ENCODE results near the gene GTPBP2. TPM values are rescaled to one million over a fixed set of nuclear protein-coding genes. Genes with fewer than 3 reads are reported as not detected.

GTPBP2 gene
- total RNA-seq, 4 donors from 2014 or later = 28.2 to 31.0 (median 30.0) TPM

GRCh38 chr6:43674921-43675320 is 45.9 kb upstream of the GTPBP2 start:
- H3K9me3 ChIP-seq = no peaks in the 10 kb centered on the region
- H3K36me3 ChIP-seq = peaks cover 56 to 100% (median 93%) of the 10 kb centered on the region in 4 donors
- TF ChIP-seq POLR2A (IDR thresholded peaks at IDR 0.05; ENCODE audit: low read depth) = no peak
- no peak for TF ChIP-seq POLR2AphosphoS5 (IDR thresholded peaks at IDR 0.05)
- no peak for TF ChIP-seq EP300 (IDR thresholded peaks at IDR 0.05)
- no peak for TF ChIP-seq CTCF (IDR thresholded peaks at IDR 0.05)
- H3K4me1 ChIP-seq = peaks cover 7 to 29% (median 22%) of the 10 kb centered on the region in 4 donors
- no peak overlapping the region for H3K27ac ChIP-seq (replicated peaks in 1 of 4)
- no peak overlapping the region for H3K4me3 ChIP-seq
- WGBS = 96% methylated on average over 8 of the region's 8 CpGs
- intact Hi-C loops (cut with DNase I) = no loop called here
- no peaks in the 10 kb centered on the region for H3K27me3 ChIP-seq
- no peak for DNase-seq (ENCODE audit: extremely low spot score)

DNA sequence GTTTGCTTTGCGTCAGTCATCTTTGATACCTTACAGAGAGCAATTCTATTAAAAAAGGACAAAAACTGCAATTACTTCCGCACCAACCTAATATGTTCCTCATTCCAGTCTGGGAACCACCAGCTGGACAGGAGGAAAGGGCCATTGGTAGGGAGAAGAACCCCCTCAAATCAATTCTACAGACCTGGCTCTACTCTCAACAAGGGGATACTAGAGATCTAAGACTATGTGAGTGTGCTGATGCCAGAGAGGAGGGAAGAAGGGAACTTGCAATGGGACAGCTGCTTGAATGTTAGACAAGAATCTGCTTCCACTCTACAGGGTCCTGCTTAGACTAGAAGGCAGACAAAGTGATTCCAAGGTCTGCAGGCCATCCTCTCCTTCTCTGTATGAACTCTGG is 45.2 kb upstream of the GTPBP2 start:
- H3K4me3 ChIP-seq = no peak overlapping the region
- H3K27ac ChIP-seq (replicated peaks in 1 of 4) = no peak overlapping the region
- no peaks in the 10 kb centered on the region for H3K27me3 ChIP-seq
- peaks cover 56 to 96% (median 87%) of the 10 kb centered on the region in 4 donors for H3K36me3 ChIP-seq
- no peak for DNase-seq (ENCODE audit: extremely low spot score)
- WGBS = 94% methylated on average over 2 of the region's 2 CpGs
- intact Hi-C loops (cut with DNase I) = no loop called here
- no peaks in the 10 kb centered on the region for H3K9me3 ChIP-seq
- TF ChIP-seq EP300 (IDR thresholded peaks at IDR 0.05) = no peak
- no peak for TF ChIP-seq POLR2A (IDR thresholded peaks at IDR 0.05; ENCODE audit: low read depth)
- TF ChIP-seq POLR2AphosphoS5 (IDR thresholded peaks at IDR 0.05) = no peak
- TF ChIP-seq CTCF (IDR thresholded peaks at IDR 0.05) = no peak
- peaks cover 11 to 35% (median 28%) of the 10 kb centered on the region in 4 donors for H3K4me1 ChIP-seq

DNA sequence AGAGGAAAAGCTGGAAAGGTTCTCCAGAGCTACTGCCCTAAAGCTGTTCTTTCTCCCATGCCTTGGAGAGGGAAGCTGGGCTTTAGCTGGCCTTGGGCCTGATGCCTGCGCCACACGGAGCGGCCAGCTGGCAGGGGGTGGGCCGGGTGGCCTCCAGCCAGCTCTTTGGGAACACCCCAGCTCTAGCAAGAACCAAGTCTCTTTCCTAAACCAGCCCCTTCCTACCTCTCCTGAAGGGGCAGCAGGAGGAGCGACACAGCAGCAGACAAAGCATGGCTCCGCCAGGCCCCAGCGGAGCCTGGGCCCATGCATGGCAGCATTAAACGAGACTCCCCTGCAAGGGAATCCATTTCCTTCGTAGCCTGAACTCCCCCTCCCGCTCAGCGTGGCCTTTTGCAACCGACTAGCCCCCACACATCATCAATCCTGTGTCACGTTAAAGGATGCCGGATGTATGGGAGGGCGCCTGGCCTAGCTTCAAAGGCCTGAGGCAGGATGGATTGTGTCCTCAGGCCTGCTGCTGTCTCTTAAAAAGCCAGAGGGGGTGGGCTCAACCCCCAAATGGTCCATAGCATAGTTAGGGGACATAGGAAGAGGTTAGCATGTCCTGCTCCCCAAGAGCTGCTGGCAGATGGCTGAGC is 44.5 kb upstream of the GTPBP2 start:
- Histone ChIP-seq H3K27me3 (no peaks in the 10 kb centered on the region), H3K4me1 (peaks cover 19 to 42% (median 36%) of the 10 kb centered on the region in 4 donors), H3K4me3 (no peak overlapping the region), H3K36me3 (peaks cover 51 to 88% (median 79%) of the 10 kb centered on the region in 4 donors), H3K27ac (replicated peaks in 1 of 4) (peak overlapping the region in 3 of 4 donors; percentile 2 to 53 (median 24)), H3K9me3 (no peaks in the 10 kb centered on the region)
- intact Hi-C loops (cut with DNase I) = no loop called here
- DNase-seq (ENCODE audit: extremely low spot score) = no peak
- TF ChIP-seq POLR2A (IDR thresholded peaks at IDR 0.05; ENCODE audit: low read depth) = no peak
- TF ChIP-seq CTCF (IDR thresholded peaks at IDR 0.05) = no peak
- TF ChIP-seq POLR2AphosphoS5 (IDR thresholded peaks at IDR 0.05) = no peak
- TF ChIP-seq EP300 (IDR thresholded peaks at IDR 0.05) = no peak
- WGBS = 79% methylated on average over 12 of the region's 15 CpGs

GRCh38 chr6:43671801-43672690 is 43.0 kb upstream of the GTPBP2 start:
- 81% methylated on average over 16 of the region's 16 CpGs for WGBS
- peaks cover 36 to 73% (median 64%) of the 10 kb centered on the region in 4 donors for H3K36me3 ChIP-seq

More at GRCh38 chr6:43671801-43672690, 43.0 kb upstream of the GTPBP2 start:
- intact Hi-C loops (cut with DNase I) = no loop called here
- Histone ChIP-seq H3K4me3 (no peak overlapping the region), H3K27me3 (no peaks in the 10 kb centered on the region), H3K27ac (replicated peaks in 1 of 4) (peak overlapping the region in 3 of 4 donors; percentile 10 to 53 (median 25)), H3K9me3 (no peaks in the 10 kb centered on the region), H3K4me1 (peaks cover 32 to 57% (median 51%) of the 10 kb centered on the region in 4 donors)
- TF ChIP-seq POLR2AphosphoS5 (IDR thresholded peaks at IDR 0.05) (no peak), EP300 (IDR thresholded peaks at IDR 0.05) (no peak), CTCF (IDR thresholded peaks at IDR 0.05) (no peak), POLR2A (IDR thresholded peaks at IDR 0.05; ENCODE audit: low read depth) (no peak)
- DNase-seq (ENCODE audit: extremely low spot score) = no peak

All from esophagus muscularis mucosa (tissue), 4 donors.